GM21723 (cell line): ENCODE measurements around the gene ZCCHC2.

Experiments used
- ATAC-seq: cut with Tn5 transposase; IDR thresholded peaks from one replicate; pipeline ENCODE4 v1.9.1; 2021; ENCODE audit warnings: mild to moderate bottlenecking, moderate library complexity; ENCODE audit not compliant: unreplicated experiment

The ZCCHC2 gene

GRCh38 chr18:62537042-62537894 is 14.4 kb downstream of the ZCCHC2 start:
- no peak for ATAC-seq

GRCh38 chr18:62537946-62538345 is 15.1 kb downstream of the ZCCHC2 start:
- no peak for ATAC-seq

- no peak for ATAC-seq
Observed at GRCh38 chr18:62538881-62539280, 16.1 kb downstream of the ZCCHC2 start.

GRCh38 chr18:62539284-62540165 is 16.7 kb downstream of the ZCCHC2 start:
- no peak for ATAC-seq

- ATAC-seq: no peak
Observed at GRCh38 chr18:62543021-62543420, 20.2 kb downstream of the ZCCHC2 start.

GRCh38 chr18:62545098-62545497 is 22.3 kb downstream of the ZCCHC2 start:
- no peak for ATAC-seq

- ATAC-seq: no peak
Observed at GRCh38 chr18:62549755-62550154, 26.9 kb downstream of the ZCCHC2 start.

- ATAC-seq: no peak
Observed at GRCh38 chr18:62550746-62551145, 27.9 kb downstream of the ZCCHC2 start.

GRCh38 chr18:62551972-62552513 is 29.2 kb downstream of the ZCCHC2 start:
- no peak for ATAC-seq

- peak; percentile 45 for ATAC-seq
Observed at GRCh38 chr18:62554061-62554815, 31.4 kb downstream of the ZCCHC2 start.

- no peak for ATAC-seq
Observed at GRCh38 chr18:62555135-62555534, 32.3 kb downstream of the ZCCHC2 start.

GRCh38 chr18:62556397-62556796 is 33.6 kb downstream of the ZCCHC2 start:
- no peak for ATAC-seq

GRCh38 chr18:62558015-62558663 is 35.3 kb downstream of the ZCCHC2 start:
- no peak for ATAC-seq

- no peak for ATAC-seq
Observed at GRCh38 chr18:62564044-62564443, 41.2 kb downstream of the ZCCHC2 start.

GRCh38 chr18:62566199-62566598 is 43.4 kb downstream of the ZCCHC2 start:
- ATAC-seq: no peak

GRCh38 chr18:62566818-62567217 is 44.0 kb downstream of the ZCCHC2 start:
- no peak for ATAC-seq

- no peak for ATAC-seq
Observed at GRCh38 chr18:62569081-62569655, 46.3 kb downstream of the ZCCHC2 start.

GRCh38 chr18:62571037-62571436 is 48.2 kb downstream of the ZCCHC2 start:
- ATAC-seq: no peak

GRCh38 chr18:62571648-62572047 is 48.8 kb downstream of the ZCCHC2 start:
- ATAC-seq: no peak

GRCh38 chr18:62572456-62572855 is 49.6 kb downstream of the ZCCHC2 start:
- no peak for ATAC-seq
